Urothelium cell line (cell line): ENCODE measurements around the gene DBNL.
A peak's percentile ranks its signal among the peaks of the same experiment; 100 is the strongest.

Experiments
- DNase-seq: peaks from one replicate; pipeline ENCODE4 v3.0.0; 2011; ENCODE audit warnings: low spot score, mixed read lengths
- FAIRE-seq: peaks from 2 replicates; lab custom pipeline; 2011; peaks lifted over from hg19 to GRCh38; lab: Jason Lieb, UNC

DBNL gene

GRCh38 chr7:44060948-44061644 is 16.6 kb downstream of the DBNL start:
- no peak for FAIRE-seq
- DNase-seq: no peak

- no peak for FAIRE-seq
- no peak for DNase-seq
Observed at GRCh38 chr7:44061645-44062179, 17.2 kb downstream of the DBNL start.

GRCh38 chr7:44062180-44062902 is 17.8 kb downstream of the DBNL start:
- FAIRE-seq: no peak
- DNase-seq: no peak

GRCh38 chr7:44062903-44063295 is 18.4 kb downstream of the DBNL start:
- FAIRE-seq: no peak
- no peak for DNase-seq

- no peak for FAIRE-seq
- DNase-seq: no peak
Observed at GRCh38 chr7:44063547-44063893, 19.0 kb downstream of the DBNL start.

- no peak for FAIRE-seq
- no peak for DNase-seq
Observed at GRCh38 chr7:44063894-44064651, 19.6 kb downstream of the DBNL start.

- FAIRE-seq: no peak
- DNase-seq: no peak
Observed at GRCh38 chr7:44064791-44065430, 20.4 kb downstream of the DBNL start.

GRCh38 chr7:44065431-44066110 is 21.1 kb downstream of the DBNL start, which contains the start of gene PGAM2:
TSS of gene PGAM2 (minus strand) at chr7:44065567. CDS start at chr7:44065529, 38 bp downstream.
- no peak for DNase-seq
- no peak for FAIRE-seq

GRCh38 chr7:44066111-44066460 is 21.6 kb downstream of the DBNL start:
- DNase-seq: no peak
- FAIRE-seq: no peak

GRCh38 chr7:44066494-44067063 is 22.1 kb downstream of the DBNL start:
- FAIRE-seq (no peak), DNase-seq (no peak)

- DNase-seq (no peak), FAIRE-seq (no peak)
Observed at GRCh38 chr7:44067064-44067951, 22.8 kb downstream of the DBNL start.

GRCh38 chr7:44068054-44068453 is 23.6 kb downstream of the DBNL start:
- DNase-seq: no peak
- FAIRE-seq: no peak

- peak; percentile 70 for FAIRE-seq
- no peak for DNase-seq
Observed at GRCh38 chr7:44071726-44072363, 27.3 kb downstream of the DBNL start.

GRCh38 chr7:44072364-44073231 is 28.1 kb downstream of the DBNL start:
- FAIRE-seq: peak; percentile 87
- DNase-seq: peak; percentile 86

GRCh38 chr7:44073664-44074348 is 29.3 kb downstream of the DBNL start:
- FAIRE-seq (peak; percentile 46), DNase-seq (no peak)

GRCh38 chr7:44074349-44074695 is 29.8 kb downstream of the DBNL start:
- DNase-seq: no peak
- no peak for FAIRE-seq
